Endometrial microvascular endothelial cells (primary cell): Measurements from ENCODE around the gene ANKRD24. TPM values are rescaled to one million over a fixed set of nuclear protein-coding genes. Genes with fewer than 3 reads are reported as not detected.
"Not testable (repeated sequence)": the region's sequence is repeated elsewhere in the genome, so short reads cannot be mapped to it uniquely, and the experiment has no call there.

Experiments
- in situ Hi-C: cut with HindIII; loops from 2 replicates; pipeline ENCODE4 v1.10.0; 2017; ENCODE audit warnings: low sequenced_read_pairs, low pct_unique_long_range_greater_than_20kb; ENCODE audit errors: inconsistent ontology term
- total RNA-seq: library from RNA; depleted of rRNA; stranded (reverse); fragments of >200 nt; gene quantifications from one replicate; pipeline ENCODE4 v1.2.3, GENCODE V29; 2015; ENCODE audit errors: inconsistent ontology term

Gene ANKRD24
- total RNA-seq, 1 donor from 2014 or later, result not detected

GRCh38 chr19:4194353-4194752, 11.9 kb downstream of the ANKRD24 start:
- in situ Hi-C loops, result no loop called here

- in situ Hi-C loops, result no loop called here
Measured at GRCh38 chr19:4196009-4196408, 13.5 kb downstream of the ANKRD24 start.

- in situ Hi-C loops, result no loop called here
Measured at GRCh38 chr19:4196587-4197148, 14.2 kb downstream of the ANKRD24 start.

- in situ Hi-C loops, result no loop called here
Measured at GRCh38 chr19:4197228-4197624, 14.7 kb downstream of the ANKRD24 start.

- in situ Hi-C loops, result no loop called here
Measured at GRCh38 chr19:4197625-4198466, 15.4 kb downstream of the ANKRD24 start.

- in situ Hi-C loops, result no loop called here
Measured at GRCh38 chr19:4198467-4199126, 16.1 kb downstream of the ANKRD24 start.

- in situ Hi-C loops, result no loop called here
Measured at GRCh38 chr19:4199699-4200293, 17.3 kb downstream of the ANKRD24 start.

GRCh38 chr19:4200940-4201542, 18.6 kb downstream of the ANKRD24 start:
- in situ Hi-C loops, result no loop called here

GRCh38 chr19:4201798-4202197, 19.3 kb downstream of the ANKRD24 start:
- in situ Hi-C loops, result no loop called here

- in situ Hi-C loops, result no loop called here
Measured at GRCh38 chr19:4206818-4207484, 24.5 kb downstream of the ANKRD24 start.

- in situ Hi-C loops, result no loop called here
Measured at GRCh38 chr19:4208385-4209094, 26.1 kb downstream of the ANKRD24 start.

- in situ Hi-C loops, result no loop called here
Measured at GRCh38 chr19:4210166-4210731, 27.8 kb downstream of the ANKRD24 start.

- in situ Hi-C loops, result no loop called here
Measured at GRCh38 chr19:4213116-4213515, 30.6 kb downstream of the ANKRD24 start.

GRCh38 chr19:4215807-4216206, 33.3 kb downstream of the ANKRD24 start:
- in situ Hi-C loops, result no loop called here

- in situ Hi-C loops, result no loop called here
Measured at GRCh38 chr19:4216846-4217245, 34.4 kb downstream of the ANKRD24 start.

- in situ Hi-C loops, result no loop called here
Measured at GRCh38 chr19:4217429-4218264, 35.2 kb downstream of the ANKRD24 start.

- in situ Hi-C loops, result not testable (repeated sequence)
Measured at GRCh38 chr19:4218523-4218922, 36.0 kb downstream of the ANKRD24 start.
